ENCODE data around the gene LRRN1. TPM values are rescaled to one million over a fixed set of nuclear protein-coding genes. Genes with fewer than 3 reads are reported as not detected.

Gene LRRN1
- total and polyA plus RNA-seq, 2 of the 4 experiments (the other 2 are of a cell fraction): 0.18 to 0.41 TPM

DNA sequence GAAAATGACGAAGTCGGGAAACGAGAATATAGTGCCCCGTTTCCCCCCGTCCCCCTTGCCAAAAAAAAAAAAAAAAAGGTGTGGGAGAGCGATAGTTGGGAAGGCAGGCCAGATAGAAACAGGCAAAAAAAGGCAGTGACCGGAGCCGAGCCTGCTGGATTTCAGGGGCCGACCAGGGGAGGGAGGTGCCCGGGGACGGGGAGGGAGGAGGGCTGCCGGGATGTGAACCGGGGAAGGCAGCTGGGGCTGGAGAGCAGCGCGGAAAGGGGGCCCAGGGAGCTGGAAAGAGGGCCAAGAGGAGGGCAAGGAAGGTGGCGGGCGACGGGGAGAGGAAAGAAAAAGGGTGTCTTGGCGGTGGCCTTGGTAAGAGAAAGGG lies 837 bp downstream of the LRRN1 start:
- DNase-seq (no peak), ATAC-seq (ENCODE audit: low read depth) (no peak)
- Histone ChIP-seq H4K5ac (ENCODE audit: low read depth, low read length) (no peak overlapping the region), H3K27ac (ENCODE audit: insufficient read depth, low read length) (no peak overlapping the region), H3K9me3 (ENCODE audit: control insufficient read depth, insufficient read depth, low read length) (no peaks in the 10 kb centered on the region), H4K8ac (ENCODE audit: low read depth in 2 of 2, low read length in 2 of 2) (no peak overlapping the region), H3K56ac (ENCODE audit: extremely low read depth, insufficient read depth, low read length) (no peak overlapping the region), H2AK9ac (replicated peaks; ENCODE audit: low read depth, low read length, poor library complexity) (no peak overlapping the region), H2BK5ac (ENCODE audit: low read depth, low read length, poor library complexity, severe bottlenecking) (no peak overlapping the region), H2BK20ac (ENCODE audit: low read depth, low read length) (no peak overlapping the region), H2BK15ac (ENCODE audit: low read depth, low read length) (no peak overlapping the region), H3K9ac (ENCODE audit: low read depth, low read length) (no peak overlapping the region), H3K9me1 (ENCODE audit: insufficient read depth, low read length) (no peaks in the 10 kb centered on the region), H3K23ac (ENCODE audit: low read depth, low read length) (no peak overlapping the region), H4K20me1 (ENCODE audit: insufficient read depth, low read length) (no peaks in the 10 kb centered on the region), H3K36me3 (ENCODE audit: control insufficient read depth, insufficient read depth, low read length) (no peaks in the 10 kb centered on the region), H2AFZ (replicated peaks; ENCODE audit: low read length, poor library complexity) (no peak overlapping the region), H2AK5ac (ENCODE audit: low read depth, low read length) (no peak overlapping the region), H3K4ac (ENCODE audit: low read depth, low read length) (no peak overlapping the region), H3K14ac (replicated peaks; ENCODE audit: low read depth, low read length) (no peak overlapping the region), H3K4me3 (ENCODE audit: insufficient read depth, low read depth, low read length) (no peak overlapping the region; the same call in 1 of the 2 replicates), H3K4me1 (ENCODE audit: control insufficient read depth, insufficient read depth, low read length) (no peaks in the 10 kb centered on the region), H2BK120ac (ENCODE audit: low read depth, low read length) (no peak overlapping the region), H3K27me3 (ENCODE audit: control insufficient read depth, insufficient read depth, low read length) (no peaks in the 10 kb centered on the region; the same call in 1 of the 2 replicates), H4K91ac (ENCODE audit: insufficient read depth, low read depth, low read length) (no peak overlapping the region), H3K18ac (ENCODE audit: low read depth, low read length) (no peak overlapping the region), H3K79me1 (ENCODE audit: low read depth in 1 of 2, low read length in 2 of 2) (no peaks in the 10 kb centered on the region), H3K4me2 (ENCODE audit: low read depth, low read length) (no peak overlapping the region)
- dilution Hi-C loops (cut with HindIII; ENCODE audit: low sequenced_read_pairs, unreplicated experiment) (no loop called here), in situ Hi-C loops (cut with MboI; ENCODE audit: low sequenced_read_pairs) (no loop called here), intact Hi-C loops (cut with micrococcal nuclease) (no loop called here)
- TF ChIP-seq CHD1 (IDR thresholded peaks at IDR 0.05; ENCODE audit: low read depth, low read length) (no peak), RCOR1 (IDR thresholded peaks at IDR 0.05; ENCODE audit: insufficient replicate concordance, low read length) (no peak), NFE2L2 (IDR thresholded peaks at IDR 0.05; ENCODE audit: low read depth, low read length) (no peak), FOS (IDR thresholded peaks at IDR 0.05; ENCODE audit: low read depth, low read length) (no peak), SMC3 (IDR thresholded peaks at IDR 0.05; ENCODE audit: low read depth, low read length) (no peak), POLR2A (IDR thresholded peaks at IDR 0.05; ENCODE audit: low read depth, low read length) (no peak), MAFK (IDR thresholded peaks at IDR 0.05; ENCODE audit: low read depth, low read length) (no peak)
- ChIA-PET POLR2A (ENCODE audit: unreplicated experiment) (no interaction called here), CTCF (no interaction called here)
- no TSS peak for BruUV-seq (replicated peaks)
- 3% methylated on average over 5 of the region's 19 CpGs; no CpG with 5 or more reads in 1 of the 2 experiments for WGBS, 2 experiments (ENCODE audit: extremely low coverage in 2 of 2, insufficient read length in 1 of 2)

All from IMR-90 (cell line).